Measurements from ENCODE around the gene CHTOP. TPM values are rescaled to one million over a fixed set of nuclear protein-coding genes. Genes with fewer than 3 reads are reported as not detected.
A peak's percentile ranks its signal among the peaks of the same experiment; 100 is the strongest.

CHTOP gene
- total RNA-seq, 1 donor from 2014 or later = 75.2 TPM

DNA sequence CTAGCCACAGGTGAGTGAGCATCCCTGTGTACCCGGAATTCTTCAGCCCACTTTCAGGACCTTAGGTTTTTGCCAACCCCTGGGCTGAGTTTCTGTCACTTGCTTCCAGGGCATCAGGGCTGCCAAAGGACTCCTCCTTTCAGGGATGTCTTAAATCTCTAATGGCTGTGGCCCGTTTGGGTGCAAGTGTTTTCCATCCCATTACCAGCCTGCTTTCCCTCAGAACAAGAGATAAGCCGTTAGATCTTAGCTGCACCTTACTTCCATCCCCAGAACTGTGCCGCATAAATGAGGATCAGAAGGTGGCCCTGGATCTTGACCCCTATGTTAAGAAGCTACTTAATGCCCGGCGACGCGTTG lies 25.3 kb downstream of the CHTOP start:
- H3K27me3 Mint-ChIP-seq (ENCODE audit: unreplicated experiment) = no peaks in the 10 kb centered on the region
- TF ChIP-seq, protein P1, sequence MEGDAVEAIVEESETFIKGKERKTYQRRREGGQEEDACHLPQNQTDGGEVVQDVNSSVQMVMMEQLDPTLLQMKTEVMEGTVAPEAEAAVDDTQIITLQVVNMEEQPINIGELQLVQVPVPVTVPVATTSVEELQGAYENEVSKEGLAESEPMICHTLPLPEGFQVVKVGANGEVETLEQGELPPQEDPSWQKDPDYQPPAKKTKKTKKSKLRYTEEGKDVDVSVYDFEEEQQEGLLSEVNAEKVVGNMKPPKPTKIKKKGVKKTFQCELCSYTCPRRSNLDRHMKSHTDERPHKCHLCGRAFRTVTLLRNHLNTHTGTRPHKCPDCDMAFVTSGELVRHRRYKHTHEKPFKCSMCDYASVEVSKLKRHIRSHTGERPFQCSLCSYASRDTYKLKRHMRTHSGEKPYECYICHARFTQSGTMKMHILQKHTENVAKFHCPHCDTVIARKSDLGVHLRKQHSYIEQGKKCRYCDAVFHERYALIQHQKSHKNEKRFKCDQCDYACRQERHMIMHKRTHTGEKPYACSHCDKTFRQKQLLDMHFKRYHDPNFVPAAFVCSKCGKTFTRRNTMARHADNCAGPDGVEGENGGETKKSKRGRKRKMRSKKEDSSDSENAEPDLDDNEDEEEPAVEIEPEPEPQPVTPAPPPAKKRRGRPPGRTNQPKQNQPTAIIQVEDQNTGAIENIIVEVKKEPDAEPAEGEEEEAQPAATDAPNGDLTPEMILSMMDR (IDR thresholded peaks at IDR 0.05) = no peak
- peaks cover 22% of the 10 kb centered on the region for H3K36me3 Mint-ChIP-seq (ENCODE audit: unreplicated experiment)

DNA sequence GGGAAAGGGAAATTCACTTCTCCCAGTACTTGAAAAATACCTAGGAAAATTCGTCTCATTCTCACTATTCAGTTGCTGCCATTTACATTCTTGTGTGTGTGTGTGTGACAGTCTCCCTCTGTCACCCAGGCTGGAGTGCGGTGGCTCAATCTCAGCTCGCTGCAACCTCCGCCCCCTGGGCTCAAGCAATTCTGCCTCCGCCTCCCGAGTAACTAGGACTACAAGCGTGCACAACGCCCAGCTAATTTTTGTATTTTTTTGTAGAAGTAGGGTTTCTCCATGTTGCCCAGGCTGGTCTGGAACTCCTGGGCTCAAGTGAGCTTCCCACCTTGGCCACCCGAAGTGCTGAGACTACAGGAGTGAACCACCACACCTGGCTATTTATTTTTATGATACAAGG lies 25.8 kb downstream of the CHTOP start:
- TF ChIP-seq, protein P1 (IDR thresholded peaks at IDR 0.05) = no peak
- no peak for DNase-seq (ENCODE audit: extremely low spot score, unreplicated experiment)
- Mint-ChIP-seq H3K36me3 (ENCODE audit: unreplicated experiment) (peaks cover 25% of the 10 kb centered on the region), H3K27me3 (ENCODE audit: unreplicated experiment) (no peaks in the 10 kb centered on the region), H3K4me1 (ENCODE audit: unreplicated experiment) (peaks cover 14% of the 10 kb centered on the region), H3K4me3 (ENCODE audit: unreplicated experiment) (peak overlapping the region; percentile 97), H3K9me3 (ENCODE audit: unreplicated experiment) (no peaks in the 10 kb centered on the region), H3K27ac (ENCODE audit: unreplicated experiment) (peak overlapping the region; percentile 90)

More for the DNA sequence above, 25.3 kb downstream of the CHTOP start:
- DNase-seq (ENCODE audit: extremely low spot score, unreplicated experiment) = no peak
- H3K4me1 Mint-ChIP-seq (ENCODE audit: unreplicated experiment) = peaks cover 14% of the 10 kb centered on the region
- H3K9me3 Mint-ChIP-seq (ENCODE audit: unreplicated experiment) = no peaks in the 10 kb centered on the region
- H3K4me3 Mint-ChIP-seq (ENCODE audit: unreplicated experiment) = peak overlapping the region; percentile 97
- H3K27ac Mint-ChIP-seq (ENCODE audit: unreplicated experiment) = peak overlapping the region; percentile 90

DNA sequence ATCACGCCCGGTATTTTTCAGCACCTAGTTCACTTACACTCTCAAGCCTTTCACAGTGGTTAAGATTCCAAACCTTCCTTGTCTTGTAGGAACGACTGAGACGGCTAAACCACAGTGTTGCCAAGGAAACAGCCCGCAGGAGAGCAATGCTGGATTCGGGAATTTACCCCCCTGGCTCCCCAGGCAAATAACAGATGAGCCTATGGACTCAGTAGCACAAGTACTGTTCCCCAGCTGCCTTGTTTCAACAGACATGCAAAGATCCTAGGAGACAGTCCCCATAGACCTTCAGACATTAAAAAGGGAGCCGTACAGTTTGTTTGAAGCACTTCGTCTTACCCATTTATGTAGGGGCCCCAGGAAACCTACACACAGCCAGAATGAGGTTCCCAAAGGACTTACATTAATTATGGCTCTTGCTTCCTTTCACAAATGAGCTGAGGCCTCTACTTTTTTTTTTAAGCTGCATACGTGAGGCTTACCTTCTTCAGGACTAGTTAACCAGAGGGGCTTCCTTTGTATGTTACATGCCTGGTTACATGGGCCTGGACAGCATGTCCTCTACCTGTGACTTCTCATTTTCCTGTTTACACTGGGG lies 27.3 kb downstream of the CHTOP start:
- TF ChIP-seq, protein P1 (IDR thresholded peaks at IDR 0.05) = no peak
- peak overlapping the region; percentile 56 for H3K27ac Mint-ChIP-seq (ENCODE audit: unreplicated experiment)
- DNase-seq (ENCODE audit: extremely low spot score, unreplicated experiment) = no peak
- peaks cover 14% of the 10 kb centered on the region for H3K4me1 Mint-ChIP-seq (ENCODE audit: unreplicated experiment)
- no peaks in the 10 kb centered on the region for H3K9me3 Mint-ChIP-seq (ENCODE audit: unreplicated experiment)
- no peaks in the 10 kb centered on the region for H3K27me3 Mint-ChIP-seq (ENCODE audit: unreplicated experiment)
- peaks cover 39% of the 10 kb centered on the region for H3K36me3 Mint-ChIP-seq (ENCODE audit: unreplicated experiment)
- H3K4me3 Mint-ChIP-seq (ENCODE audit: unreplicated experiment) = no peak overlapping the region

DNA sequence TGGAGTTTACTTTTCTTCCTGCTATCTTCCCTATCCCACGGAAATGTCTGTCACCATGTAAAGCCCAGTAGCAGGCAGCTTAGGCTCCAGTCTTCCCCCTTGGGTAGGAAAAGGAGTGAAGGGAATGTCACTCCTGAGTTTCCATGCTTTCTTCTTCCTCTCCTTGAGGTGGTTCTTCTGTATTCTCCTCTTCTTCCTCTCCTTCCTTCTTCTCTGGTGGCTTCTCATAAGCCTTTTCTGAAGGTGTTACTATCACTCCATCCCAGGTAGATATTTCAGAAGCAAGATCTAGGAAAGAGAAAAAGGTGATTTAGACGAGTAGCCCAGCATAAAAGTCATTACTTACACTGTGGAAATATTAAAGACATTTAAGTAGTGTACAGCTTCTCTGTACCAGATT lies 28.4 kb downstream of the CHTOP start:
- Mint-ChIP-seq H3K4me3 (ENCODE audit: unreplicated experiment) (no peak overlapping the region), H3K36me3 (ENCODE audit: unreplicated experiment) (peaks cover 44% of the 10 kb centered on the region), H3K4me1 (ENCODE audit: unreplicated experiment) (peaks cover 14% of the 10 kb centered on the region), H3K27me3 (ENCODE audit: unreplicated experiment) (no peaks in the 10 kb centered on the region), H3K27ac (ENCODE audit: unreplicated experiment) (no peak overlapping the region), H3K9me3 (ENCODE audit: unreplicated experiment) (no peaks in the 10 kb centered on the region)
- no peak for DNase-seq (ENCODE audit: extremely low spot score, unreplicated experiment)
- TF ChIP-seq, protein P1 (IDR thresholded peaks at IDR 0.05) = no peak

DNA sequence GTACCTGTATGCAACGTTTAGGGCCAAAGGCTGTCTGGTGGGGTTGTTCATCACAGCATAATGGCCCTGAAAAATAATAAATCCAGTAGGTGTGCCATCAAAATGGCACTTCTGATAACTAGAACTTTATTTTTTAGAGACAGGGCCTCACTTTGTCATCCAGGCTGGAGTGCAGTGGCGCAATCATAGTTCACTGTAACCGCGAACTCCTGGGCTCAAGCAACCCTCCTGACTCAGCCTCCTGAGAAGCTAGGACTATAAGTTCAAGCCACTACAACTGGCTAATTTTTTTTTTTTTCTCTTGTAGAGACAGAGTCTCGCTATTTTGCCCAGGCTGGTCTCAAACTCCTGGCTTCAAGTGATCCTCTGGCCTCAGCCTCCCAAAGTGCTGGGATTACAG lies 29.3 kb downstream of the CHTOP start:
- TF ChIP-seq, protein P1 (IDR thresholded peaks at IDR 0.05) = no peak
- Mint-ChIP-seq H3K27ac (ENCODE audit: unreplicated experiment) (no peak overlapping the region), H3K4me3 (ENCODE audit: unreplicated experiment) (no peak overlapping the region), H3K27me3 (ENCODE audit: unreplicated experiment) (no peaks in the 10 kb centered on the region), H3K4me1 (ENCODE audit: unreplicated experiment) (peaks cover 14% of the 10 kb centered on the region), H3K36me3 (ENCODE audit: unreplicated experiment) (peaks cover 53% of the 10 kb centered on the region), H3K9me3 (ENCODE audit: unreplicated experiment) (no peaks in the 10 kb centered on the region)
- no peak for DNase-seq (ENCODE audit: extremely low spot score, unreplicated experiment)

All from osteocyte (in vitro differentiated cells).